Endometrial microvascular endothelial cells (primary cell): ENCODE results near the gene SCN2A. TPM values are rescaled to one million over a fixed set of nuclear protein-coding genes. Genes with fewer than 3 reads are reported as not detected.
"Not testable (repeated sequence)": the region's sequence is repeated elsewhere in the genome, so short reads cannot be mapped to it uniquely, and the experiment has no call there.

Experiments
- in situ Hi-C: cut with HindIII; loops from 2 replicates; pipeline ENCODE4 v1.10.0; 2017; ENCODE audit warnings: low sequenced_read_pairs, low pct_unique_long_range_greater_than_20kb; ENCODE audit errors: inconsistent ontology term
- total RNA-seq: library from RNA; depleted of rRNA; stranded (reverse); fragments of >200 nt; gene quantifications from one replicate; pipeline ENCODE4 v1.2.3, GENCODE V29; 2015; ENCODE audit errors: inconsistent ontology term

Gene SCN2A
- total RNA-seq, 1 donor from 2014 or later = not detected

DNA sequence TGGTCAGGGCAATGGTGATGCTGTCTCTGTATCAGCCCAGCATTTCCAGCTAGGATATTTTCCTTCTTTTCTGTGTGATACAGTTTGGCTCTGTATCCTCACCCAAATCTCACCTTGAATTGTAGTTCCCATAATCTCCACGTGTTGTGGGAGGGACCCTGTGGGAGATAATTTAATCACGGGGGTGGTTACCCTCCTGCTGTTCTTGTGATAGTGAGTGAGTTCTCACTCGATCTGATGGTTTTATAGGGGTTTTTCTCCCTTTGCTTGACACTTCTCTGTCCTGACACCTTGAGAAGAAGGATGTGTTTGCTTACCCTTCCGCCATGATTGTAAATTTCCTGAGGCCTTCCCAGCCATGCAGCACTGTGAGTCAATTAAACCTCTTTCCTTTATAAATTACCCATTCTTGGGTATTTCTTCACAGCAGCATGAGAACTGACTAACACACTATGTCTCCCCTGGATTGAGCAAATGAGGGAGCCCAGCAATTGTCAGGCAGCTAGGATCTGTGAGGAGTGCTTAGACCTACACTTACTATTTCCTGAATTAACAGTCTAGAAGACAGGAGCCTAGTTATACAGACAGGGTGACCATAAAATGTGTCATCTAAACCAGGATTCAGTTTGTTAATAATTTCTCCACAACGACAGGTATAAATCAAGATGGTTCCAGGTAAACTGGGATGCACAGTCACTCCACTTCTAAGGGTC is 6.0 kb downstream of the SCN2A start:
- in situ Hi-C loops = no loop called here

DNA sequence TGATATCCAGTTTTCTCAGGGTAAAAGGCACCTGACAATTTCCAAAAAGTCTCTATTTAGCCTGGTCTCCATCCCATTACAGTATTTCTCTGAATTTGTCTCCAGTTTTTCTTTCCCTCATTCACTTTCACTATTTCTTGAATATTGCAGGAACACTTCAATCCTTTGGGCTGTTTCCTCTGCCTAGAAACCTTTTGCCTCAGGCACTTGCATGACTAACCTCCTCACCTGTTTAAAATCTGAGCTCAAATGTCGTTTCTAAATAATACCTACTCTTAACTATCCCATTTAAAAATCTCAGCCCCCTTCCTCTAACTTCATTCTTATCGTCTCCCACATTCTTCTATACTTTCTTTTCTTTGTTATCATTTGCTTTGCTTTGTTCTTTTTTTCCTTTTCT is 9.0 kb downstream of the SCN2A start:
- in situ Hi-C loops = no loop called here

DNA sequence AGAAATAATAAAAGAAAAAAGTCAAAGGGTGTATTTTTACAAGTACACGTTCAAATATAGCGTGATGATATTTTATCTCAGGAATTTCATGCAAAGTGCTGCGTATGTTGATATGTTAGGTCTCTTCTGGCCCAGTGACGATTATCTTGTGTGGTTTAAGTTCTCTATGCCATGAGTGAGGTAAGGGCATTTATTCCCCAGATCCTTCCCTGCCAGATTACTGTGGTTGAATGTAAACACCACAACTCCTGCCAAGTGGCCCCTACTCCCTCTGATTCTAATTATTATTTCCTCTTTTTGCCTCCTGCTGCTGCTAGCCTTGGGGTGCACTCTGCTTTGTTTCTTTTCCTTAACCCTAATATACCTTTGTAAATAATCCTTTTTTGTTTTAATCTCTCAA is 12.2 kb downstream of the SCN2A start:
- in situ Hi-C loops = no loop called here

DNA sequence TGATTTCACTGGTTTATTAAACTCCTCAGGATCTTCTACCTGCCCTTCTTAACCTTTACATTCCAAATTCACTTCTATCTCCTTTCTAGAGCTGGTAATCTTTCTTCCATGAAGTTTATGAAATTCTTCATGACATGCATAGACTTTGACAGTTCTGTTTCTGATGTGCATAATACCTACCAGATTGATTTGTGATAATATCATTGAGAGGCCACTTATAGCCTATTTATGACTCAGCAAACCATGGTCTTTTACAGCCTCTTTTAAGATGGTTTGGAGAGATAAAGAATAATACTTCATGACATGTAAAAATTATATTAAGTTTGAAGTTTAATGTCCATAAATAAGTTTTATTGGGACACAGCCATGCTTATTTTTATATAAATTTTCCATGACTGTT is 14.0 kb downstream of the SCN2A start:
- in situ Hi-C loops = no loop called here

DNA sequence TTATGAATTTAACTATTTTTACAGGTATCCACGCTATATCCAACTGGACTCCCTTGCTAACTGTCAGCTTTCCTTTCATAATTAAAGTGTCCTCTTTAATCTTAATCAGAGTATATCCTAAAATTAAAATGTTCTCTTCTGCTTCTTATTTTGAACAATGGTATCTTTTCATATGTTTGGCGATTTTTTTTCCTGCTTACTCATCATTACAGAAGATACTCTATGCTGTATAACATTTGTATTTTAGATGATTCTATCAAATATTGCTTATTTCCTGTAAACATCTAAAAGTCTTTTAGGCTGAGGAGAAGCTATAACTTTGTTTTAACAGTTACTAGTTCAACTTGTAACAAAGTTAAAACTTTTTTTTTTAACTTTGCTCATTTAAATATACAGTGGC is 17.4 kb downstream of the SCN2A start:
- in situ Hi-C loops = no loop called here

DNA sequence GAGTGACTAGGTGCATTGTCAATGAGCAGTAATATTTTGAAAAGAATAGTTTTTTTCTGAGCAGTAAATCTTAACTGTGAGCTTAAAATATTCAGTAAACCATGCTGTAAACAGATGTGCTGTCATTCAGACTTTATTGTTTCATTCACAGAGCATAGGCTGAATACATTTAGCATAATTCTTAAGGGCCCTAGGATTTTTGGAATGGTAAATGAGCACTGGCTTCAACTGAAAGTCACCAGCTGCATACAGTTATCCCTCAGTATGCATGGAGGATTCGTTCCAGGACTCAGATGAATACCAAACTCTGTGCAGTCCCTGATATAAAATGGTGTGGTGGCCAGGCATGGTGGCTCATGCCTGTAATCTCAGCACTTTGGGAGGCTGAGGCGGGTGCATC is 21.1 kb downstream of the SCN2A start:
- in situ Hi-C loops = not testable (repeated sequence)

DNA sequence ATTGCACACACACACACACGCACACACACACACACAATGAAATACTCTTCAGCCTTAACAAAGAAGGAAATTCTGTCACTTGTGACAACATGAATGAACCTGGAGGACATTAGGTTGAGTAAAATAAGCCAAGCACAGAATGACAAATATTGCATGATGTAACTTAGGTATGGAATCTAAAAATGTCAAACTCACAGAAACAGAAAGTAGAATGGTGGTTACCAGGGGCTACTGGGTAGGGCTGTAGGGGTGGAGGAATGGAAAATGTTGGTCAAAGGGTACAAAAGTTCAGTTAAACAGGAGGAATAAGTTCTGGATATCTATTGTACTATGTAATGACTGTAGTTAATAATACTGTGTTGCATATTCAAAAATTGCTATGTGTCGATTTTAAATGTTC is 29.5 kb downstream of the SCN2A start:
- in situ Hi-C loops = no loop called here

DNA sequence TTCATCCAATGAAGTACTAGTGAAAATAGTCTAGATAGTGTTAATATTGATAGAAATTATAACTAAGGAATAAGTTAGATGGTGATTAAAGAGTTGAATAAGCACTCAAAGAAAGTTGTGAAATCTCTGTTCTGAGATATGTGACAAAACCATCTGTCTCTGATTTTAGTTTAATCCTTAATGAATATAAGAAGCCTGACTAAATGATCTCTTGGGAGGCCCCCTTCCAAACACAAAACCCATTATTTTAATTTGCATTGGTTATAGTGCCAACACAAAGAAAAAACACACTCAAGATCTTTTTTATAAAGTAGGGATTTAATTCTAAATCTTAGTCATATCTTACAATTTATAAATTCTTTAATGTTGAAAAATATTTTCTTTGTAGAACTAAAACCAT is 34.0 kb downstream of the SCN2A start:
- in situ Hi-C loops = no loop called here

DNA sequence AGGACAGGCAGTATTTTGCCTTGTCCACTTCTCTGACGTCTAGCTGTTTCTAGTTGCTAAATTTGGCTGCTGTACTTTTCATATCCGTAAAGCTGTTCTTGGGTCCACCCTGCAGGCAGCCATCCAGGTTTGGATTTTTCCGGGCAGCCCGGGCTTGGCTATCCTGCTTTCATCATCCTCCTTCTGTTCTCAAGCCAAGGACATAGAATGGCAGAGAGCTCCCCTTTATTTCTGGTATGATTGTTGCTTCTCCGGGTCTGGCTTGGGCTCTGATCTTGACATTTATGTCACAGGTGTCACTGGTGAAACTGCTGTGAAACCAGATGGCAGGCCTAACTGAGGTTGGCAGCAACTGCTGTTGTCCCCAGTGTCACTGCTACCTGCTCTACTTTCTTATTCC is 35.5 kb downstream of the SCN2A start:
- in situ Hi-C loops = no loop called here

DNA sequence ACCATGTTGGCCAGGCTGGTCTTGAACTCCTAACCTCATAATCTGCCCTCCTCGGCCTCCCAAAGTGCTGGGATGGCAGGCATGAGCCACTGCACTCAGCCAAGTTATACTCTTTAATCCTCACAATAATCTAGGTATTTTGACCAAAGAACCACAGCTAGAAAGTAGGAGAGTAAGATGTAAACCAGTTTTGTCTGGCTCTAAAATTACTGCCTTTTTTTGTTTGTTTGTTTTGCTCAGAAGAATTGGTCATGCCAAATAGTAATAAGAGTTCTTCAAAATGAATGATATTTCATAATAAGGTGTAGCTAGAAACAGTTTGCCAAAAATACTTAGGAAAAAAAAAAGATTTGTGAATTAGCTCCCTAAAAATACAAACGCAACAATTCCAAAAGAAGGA is 36.7 kb downstream of the SCN2A start:
- in situ Hi-C loops = no loop called here

DNA sequence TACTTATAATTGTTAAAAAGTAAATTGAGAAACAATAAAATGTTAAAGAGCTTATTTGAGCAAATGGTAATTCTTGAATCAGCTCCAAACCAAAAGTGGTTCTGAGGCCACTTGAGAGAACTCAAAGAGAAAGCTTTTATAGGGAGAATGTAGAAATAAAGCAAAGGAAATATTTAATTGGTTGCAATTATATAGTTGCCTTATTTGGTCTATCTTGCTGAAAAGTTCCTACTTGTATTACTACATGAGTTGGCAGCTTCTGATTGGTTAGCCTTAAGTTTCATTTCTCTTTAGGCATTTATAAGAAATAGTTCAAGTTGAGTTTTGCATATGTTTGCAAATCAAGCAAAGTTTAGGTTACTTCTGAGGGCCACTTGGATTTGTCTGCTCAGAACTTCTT is 38.1 kb downstream of the SCN2A start:
- in situ Hi-C loops = no loop called here

DNA sequence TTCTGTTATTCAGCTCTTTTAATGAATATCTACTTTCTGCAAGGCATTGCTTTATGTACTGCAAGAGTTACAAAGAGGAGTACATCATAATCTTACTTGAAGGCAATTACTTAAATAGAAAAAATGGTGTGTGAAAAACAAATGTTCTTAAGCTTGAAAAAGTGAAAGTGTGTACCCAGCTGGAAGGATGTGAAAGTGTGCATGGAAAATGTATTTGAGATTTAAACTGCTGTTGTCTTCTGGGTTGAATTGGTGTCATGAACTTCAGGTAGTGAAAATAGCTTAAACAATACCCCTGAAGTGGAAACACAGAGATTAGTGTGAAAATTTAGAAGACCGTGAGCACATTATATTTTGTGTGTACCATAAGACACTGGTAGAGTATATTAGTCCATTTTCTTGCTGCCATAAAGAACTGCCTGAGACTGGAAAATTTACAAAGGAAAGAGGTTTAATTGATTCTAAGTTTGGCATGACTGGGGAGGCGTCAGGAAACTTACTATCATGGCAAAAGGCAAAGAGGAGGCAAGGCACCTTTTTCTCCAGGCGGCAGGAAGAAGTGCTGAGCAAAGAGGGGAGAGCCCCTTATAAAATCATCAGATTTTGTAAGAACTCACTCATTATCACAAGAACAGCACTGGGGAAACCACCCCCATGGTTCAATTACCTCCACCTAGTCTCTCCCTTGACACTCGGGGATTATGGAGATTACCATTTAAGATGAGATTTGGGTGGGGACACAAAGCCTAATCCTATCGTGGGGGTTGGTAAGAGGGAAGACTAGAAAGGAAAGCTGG is 38.8 kb downstream of the SCN2A start:
- in situ Hi-C loops = no loop called here

DNA sequence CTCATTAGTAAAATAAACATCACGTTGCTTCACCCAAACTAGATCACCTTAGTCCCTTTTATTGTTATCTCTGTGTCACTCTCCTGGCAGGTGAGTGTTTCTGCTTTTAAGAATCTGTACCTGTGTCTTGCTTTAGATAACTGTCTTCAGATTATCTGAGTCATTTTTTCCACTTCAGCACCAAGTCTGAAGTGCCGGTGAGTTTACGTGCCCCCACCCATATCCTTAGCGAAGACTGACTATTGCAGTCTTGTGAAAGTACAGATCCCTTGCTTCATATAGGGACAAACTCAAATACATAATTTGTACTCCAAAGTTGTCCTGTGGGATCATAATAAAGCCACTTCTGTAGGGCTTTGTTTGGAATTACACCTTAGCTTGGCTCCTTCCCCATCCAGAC is 41.1 kb downstream of the SCN2A start:
- in situ Hi-C loops = no loop called here

DNA sequence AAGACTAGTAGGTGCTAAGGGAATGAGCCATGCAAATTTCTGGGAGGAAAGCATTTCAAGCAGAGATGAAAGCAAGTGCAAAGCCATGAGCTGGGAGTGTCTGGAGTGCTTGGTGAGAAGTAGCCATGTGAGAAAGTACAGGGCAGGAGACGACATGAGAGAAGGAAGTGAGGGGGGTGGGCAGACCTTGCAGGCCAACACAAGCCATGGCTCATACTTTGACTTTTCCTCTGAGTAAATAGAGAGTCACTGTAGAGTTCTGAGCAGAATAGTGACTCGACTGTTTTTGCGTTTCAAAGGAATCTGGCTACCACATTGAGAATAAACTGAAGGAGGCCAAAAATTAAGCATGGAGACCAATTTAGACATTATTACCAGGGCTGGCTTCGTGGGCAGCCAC is 42.2 kb downstream of the SCN2A start:
- in situ Hi-C loops = no loop called here

DNA sequence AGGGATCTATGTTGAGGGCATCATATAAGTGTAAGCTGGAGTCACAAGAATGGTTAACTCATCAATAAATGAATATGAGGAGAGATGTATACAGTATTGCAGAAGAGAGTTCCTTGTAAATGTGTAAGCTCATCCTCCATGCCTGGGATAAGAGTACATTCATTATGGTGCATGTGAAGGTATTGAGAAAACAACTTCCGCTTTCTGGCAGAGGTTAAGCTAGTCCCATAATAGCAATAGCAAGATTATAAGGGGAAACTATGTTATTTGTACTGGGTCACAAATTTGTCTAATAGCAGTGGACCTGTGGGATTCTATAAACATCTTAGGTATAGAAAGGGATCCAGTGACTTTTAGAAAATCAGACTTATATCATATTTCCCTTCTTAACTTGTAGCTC is 44.1 kb downstream of the SCN2A start:
- in situ Hi-C loops = no loop called here

DNA sequence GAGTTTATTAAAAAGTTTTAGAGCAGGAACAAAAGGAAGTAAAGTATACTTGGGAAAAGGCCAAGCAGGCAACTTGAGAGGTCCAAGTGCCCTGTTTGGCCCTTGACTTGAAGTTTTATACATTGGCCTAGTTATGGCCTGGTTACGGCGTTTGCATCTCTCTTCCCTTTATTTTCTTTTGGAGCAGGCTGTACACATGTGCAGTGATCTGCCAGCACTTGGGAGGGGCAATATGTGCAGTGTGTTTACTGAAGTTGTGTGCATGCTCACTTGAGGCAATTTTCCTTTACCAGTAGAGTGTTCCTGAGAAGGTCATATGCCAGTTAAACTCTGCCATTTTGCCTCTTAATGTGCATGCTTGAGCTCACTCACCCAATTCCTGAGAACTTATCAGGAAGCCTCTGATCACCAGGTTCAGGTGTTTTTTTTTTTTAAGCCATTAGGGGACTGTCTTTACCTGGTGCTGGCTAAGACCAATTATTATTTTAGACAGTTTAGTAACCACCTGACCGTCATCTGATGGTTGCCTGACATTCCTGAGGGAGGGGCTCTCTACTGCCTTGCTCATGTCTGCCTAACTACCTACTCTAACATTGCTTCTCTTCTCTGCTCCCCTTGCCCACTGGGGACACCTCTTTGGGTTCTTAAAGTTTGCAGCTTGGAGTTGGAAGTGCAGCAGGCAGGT is 48.0 kb downstream of the SCN2A start:
- in situ Hi-C loops = no loop called here

DNA sequence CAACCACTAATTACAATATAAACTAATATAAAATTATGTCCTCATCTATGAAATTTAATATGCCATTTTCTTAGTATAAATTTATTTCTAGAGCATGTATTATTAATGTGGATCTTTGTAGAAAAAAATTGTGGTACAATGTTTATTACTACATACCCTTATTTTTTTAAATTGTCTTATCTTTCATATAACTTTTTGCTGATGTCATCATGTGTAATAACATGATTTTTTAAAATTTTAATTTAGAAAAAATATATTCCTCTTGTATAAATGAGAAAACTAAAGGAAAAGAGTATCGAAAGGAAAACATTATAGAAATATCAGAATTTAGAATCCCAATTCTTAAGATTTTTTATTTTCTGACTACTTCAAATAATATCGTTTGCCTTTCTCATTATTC is 49.9 kb downstream of the SCN2A start:
- in situ Hi-C loops = no loop called here

DNA sequence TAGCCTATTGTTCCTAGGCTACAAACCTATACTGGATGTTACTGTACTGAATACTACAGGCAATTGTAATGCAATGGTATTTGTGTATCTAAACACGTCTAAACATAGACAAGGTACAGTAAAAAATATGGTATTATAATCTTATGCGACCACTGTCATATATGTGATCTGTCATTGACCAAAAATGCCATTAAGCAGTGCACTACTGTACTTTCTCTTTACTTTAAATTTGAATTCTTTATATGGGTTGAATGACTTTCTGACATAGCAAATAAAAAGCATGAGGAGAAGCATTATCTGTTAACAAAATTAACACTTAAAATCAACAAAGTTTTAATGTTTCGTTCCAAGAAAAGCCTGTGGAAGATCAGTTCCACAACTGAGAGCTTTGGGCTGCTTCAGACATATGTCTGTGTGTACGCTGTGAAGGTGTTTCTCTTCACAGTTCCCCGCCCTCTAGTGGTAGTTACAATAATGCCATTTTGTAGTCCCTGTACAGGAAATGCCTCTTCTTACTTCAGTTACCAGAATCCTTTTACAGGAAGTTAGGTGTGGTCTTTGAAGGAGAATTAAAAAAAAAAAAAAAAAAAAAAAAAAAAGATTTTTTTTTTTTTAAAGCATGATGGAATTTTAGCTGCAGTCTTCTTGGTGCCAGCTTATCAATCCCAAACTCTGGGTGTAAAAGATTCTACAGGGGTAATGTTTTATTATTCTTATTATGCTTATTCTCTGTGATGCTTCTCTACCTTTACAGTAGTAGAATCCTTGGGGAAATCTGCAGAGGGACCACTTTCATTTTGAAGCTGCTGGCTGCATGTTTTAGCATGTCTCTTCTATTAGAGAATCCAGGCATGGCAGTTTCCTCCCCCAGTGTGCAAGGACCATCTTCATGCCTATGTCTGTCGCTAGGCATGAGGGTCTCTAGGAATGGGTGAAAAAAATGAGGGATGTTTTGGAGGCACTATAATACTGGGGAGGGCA is 54.5 kb downstream of the SCN2A start:
- in situ Hi-C loops = no loop called here

DNA sequence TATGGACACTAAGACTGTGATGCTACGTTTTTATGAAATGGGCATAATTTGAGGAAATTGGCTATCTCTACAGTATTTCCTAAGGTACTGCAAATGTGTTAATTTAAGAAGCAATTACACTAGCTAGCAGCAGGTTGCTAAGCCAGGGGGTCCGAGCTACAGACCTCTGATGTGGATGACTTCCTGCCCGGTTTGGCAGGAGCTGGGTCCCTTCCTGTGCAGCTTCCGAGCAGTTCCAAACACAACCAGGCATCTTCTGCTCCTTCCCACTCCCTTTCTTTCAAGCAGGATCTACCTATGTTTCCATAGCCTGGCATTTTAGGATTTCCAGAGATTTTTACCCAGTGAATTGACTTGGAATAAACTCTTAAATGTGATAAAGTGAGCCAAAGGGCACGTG is 55.7 kb downstream of the SCN2A start:
- in situ Hi-C loops = no loop called here
